Measurements from ENCODE around the gene LGALS3.
"Not testable (repeated sequence)": the region's sequence is repeated elsewhere in the genome, so short reads cannot be mapped to it uniquely, and the experiment has no call there.

LGALS3 gene

GRCh38 chr14:55129086-55129427, at the start of gene LGALS3:
TSS of gene LGALS3 (plus strand) at chr14:55129252. CDS start at chr14:55137374, 8,122 bp downstream.
- DNase-seq: no peak

GRCh38 chr14:55079961-55080360, 49.1 kb upstream of the LGALS3 start:
- not testable (repeated sequence) for DNase-seq

- DNase-seq: no peak
Measured at GRCh38 chr14:55084401-55085059, 44.5 kb upstream of the LGALS3 start.

GRCh38 chr14:55085060-55085660, 43.9 kb upstream of the LGALS3 start:
- DNase-seq: no peak

GRCh38 chr14:55086938-55087337, 42.1 kb upstream of the LGALS3 start:
- no peak for DNase-seq

GRCh38 chr14:55088356-55088755, 40.7 kb upstream of the LGALS3 start:
- no peak for DNase-seq

GRCh38 chr14:55092341-55092740, 36.7 kb upstream of the LGALS3 start:
- DNase-seq: no peak

GRCh38 chr14:55094292-55095157, 34.5 kb upstream of the LGALS3 start:
- no peak for DNase-seq

- DNase-seq: no peak
Measured at GRCh38 chr14:55097881-55098560, 31.0 kb upstream of the LGALS3 start.

GRCh38 chr14:55098561-55098898, 30.5 kb upstream of the LGALS3 start:
- no peak for DNase-seq

- DNase-seq: no peak
Measured at GRCh38 chr14:55099756-55100155, 29.3 kb upstream of the LGALS3 start.

- no peak for DNase-seq
Measured at GRCh38 chr14:55101698-55102097, 27.4 kb upstream of the LGALS3 start.

GRCh38 chr14:55102141-55102621, 26.9 kb upstream of the LGALS3 start:
- DNase-seq: peak; percentile 77 to 78

- no peak for DNase-seq
Measured at GRCh38 chr14:55103005-55103640, 25.9 kb upstream of the LGALS3 start.

- peak; percentile 83 to 84 for DNase-seq
Measured at GRCh38 chr14:55103971-55104954, 24.8 kb upstream of the LGALS3 start.

GRCh38 chr14:55105991-55106390, 23.1 kb upstream of the LGALS3 start:
- DNase-seq: no peak

- peak; percentile 61 to 72 for DNase-seq
Measured at GRCh38 chr14:55107766-55108554, 21.1 kb upstream of the LGALS3 start.

GRCh38 chr14:55109836-55110235, 19.2 kb upstream of the LGALS3 start:
- DNase-seq: no peak

GRCh38 chr14:55111122-55111708, 17.8 kb upstream of the LGALS3 start:
- no peak for DNase-seq

GRCh38 chr14:55114720-55115119, 14.3 kb upstream of the LGALS3 start:
- DNase-seq: no peak

Measured in Kasumi-1 (cell line).